ENCODE measurements around the gene RNF217.

DNA sequence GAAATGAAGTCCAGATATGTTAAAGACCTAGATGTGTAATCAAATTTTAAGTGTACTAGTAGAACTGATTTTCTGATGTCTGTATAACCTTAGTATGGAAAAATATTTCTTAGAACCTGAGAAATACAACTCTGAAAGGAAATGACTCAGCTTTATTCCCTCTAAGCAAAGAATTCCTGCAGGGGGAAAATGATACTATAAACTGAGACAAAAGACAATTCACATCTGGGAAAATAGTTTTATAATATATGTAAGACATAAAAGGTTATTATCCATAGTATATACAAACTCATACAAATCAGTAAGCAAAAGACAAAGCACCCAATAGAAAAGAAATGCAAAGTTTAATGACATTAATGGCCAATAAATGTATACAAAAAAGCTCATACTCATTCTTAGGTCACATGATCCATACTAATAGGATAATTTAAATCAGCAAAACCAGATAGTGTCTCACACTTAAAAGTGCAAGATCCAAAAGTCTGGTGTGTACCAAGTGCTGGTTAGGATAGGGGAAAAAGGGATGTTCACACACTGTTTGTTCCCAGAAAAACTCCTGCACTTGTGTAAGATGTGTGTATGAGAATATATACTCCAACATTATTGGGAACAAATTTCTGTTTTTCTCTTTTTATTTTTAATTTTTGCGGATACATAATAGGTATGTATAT, 22.6 kb downstream of the RNF217 start:
- TF ChIP-seq, protein P1, sequence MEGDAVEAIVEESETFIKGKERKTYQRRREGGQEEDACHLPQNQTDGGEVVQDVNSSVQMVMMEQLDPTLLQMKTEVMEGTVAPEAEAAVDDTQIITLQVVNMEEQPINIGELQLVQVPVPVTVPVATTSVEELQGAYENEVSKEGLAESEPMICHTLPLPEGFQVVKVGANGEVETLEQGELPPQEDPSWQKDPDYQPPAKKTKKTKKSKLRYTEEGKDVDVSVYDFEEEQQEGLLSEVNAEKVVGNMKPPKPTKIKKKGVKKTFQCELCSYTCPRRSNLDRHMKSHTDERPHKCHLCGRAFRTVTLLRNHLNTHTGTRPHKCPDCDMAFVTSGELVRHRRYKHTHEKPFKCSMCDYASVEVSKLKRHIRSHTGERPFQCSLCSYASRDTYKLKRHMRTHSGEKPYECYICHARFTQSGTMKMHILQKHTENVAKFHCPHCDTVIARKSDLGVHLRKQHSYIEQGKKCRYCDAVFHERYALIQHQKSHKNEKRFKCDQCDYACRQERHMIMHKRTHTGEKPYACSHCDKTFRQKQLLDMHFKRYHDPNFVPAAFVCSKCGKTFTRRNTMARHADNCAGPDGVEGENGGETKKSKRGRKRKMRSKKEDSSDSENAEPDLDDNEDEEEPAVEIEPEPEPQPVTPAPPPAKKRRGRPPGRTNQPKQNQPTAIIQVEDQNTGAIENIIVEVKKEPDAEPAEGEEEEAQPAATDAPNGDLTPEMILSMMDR (IDR thresholded peaks at IDR 0.05) = no peak
- TF ChIP-seq POLR2A (IDR thresholded peaks at IDR 0.05) = no peak

All from body of pancreas (tissue), 4 donors.